Neural cell (in vitro differentiated cells): ENCODE measurements around the gene PPP4R3B. TPM values are rescaled to one million over a fixed set of nuclear protein-coding genes. Genes with fewer than 3 reads are reported as not detected.

ENCODE experiments used
- H2AFZ ChIP-seq: fragments of 200-600, 300-800 bp; sonication (generic), shearing (Covaris generic); 2 replicates; pipeline ENCODE4 v1.6.0; 2014; ENCODE audit warnings: low read depth, mild to moderate bottlenecking, antibody characterized with exemption, low read length, moderate library complexity
- H3F3A ChIP-seq: fragments of 200-600 bp; shearing (Covaris generic); 2 replicates; pipeline ENCODE4 v1.6.1; 2016; ENCODE audit warnings: mild to moderate bottlenecking, moderate library complexity, mixed read lengths, antibody characterized with exemption, low read length; ENCODE audit not compliant: insufficient read depth, poor library complexity, severe bottlenecking
- H3K27ac ChIP-seq: fragments of 200-600, 300-800 bp; sonication (generic), shearing (Covaris generic); 2 replicates; pipeline ENCODE4 v1.5.1; 2014; ENCODE audit warnings: mild to moderate bottlenecking, low read length, moderate library complexity
- H3K27me3 ChIP-seq: fragments of 300-800, 200-600 bp; sonication (generic), shearing (Covaris generic); 2 replicates; pipeline ENCODE4 v1.6.0; 2014; ENCODE audit warnings: mild to moderate bottlenecking, low read depth, low read length, moderate library complexity; ENCODE audit not compliant: insufficient read depth
- H3K36me3 ChIP-seq: fragments of 300-800, 200-600 bp; sonication (generic), shearing (Covaris generic); 2 replicates; pipeline ENCODE4 v1.5.1; 2014; ENCODE audit warnings: mild to moderate bottlenecking, antibody characterized with exemption, low read length, moderate library complexity; ENCODE audit not compliant: insufficient read depth
- H3K4me2 ChIP-seq: fragments of 300-800, 200-600 bp; sonication (generic), shearing (Covaris generic); 2 replicates; pipeline ENCODE4 v1.6.0; 2014; ENCODE audit warnings: mild to moderate bottlenecking, low read length
- H3K4me3 ChIP-seq: fragments of 300-800, 200-600 bp; sonication (generic), shearing (Covaris generic); 2 replicates; pipeline ENCODE4 v1.5.1; 2014; ENCODE audit warnings: mild to moderate bottlenecking, low read length, moderate library complexity
- H3K79me2 ChIP-seq: fragments of 200-600 bp; shearing (Covaris generic); replicated peaks from 2 replicates; pipeline ENCODE4 v1.6.0; 2014; ENCODE audit warnings: mild to moderate bottlenecking, low read length, moderate library complexity; ENCODE audit not compliant: insufficient read depth
- H3K9ac ChIP-seq: fragments of 300-800, 200-600 bp; sonication (generic), shearing (Covaris generic); 2 replicates; pipeline ENCODE4 v1.6.1; 2016; ENCODE audit warnings: mild to moderate bottlenecking, low read length, mixed read lengths
- H3K9me2 ChIP-seq: fragments of 200-600 bp; shearing (Covaris generic); 2 replicates; pipeline ENCODE4 v1.6.1; 2016; ENCODE audit warnings: mild to moderate bottlenecking, low read length, mixed read lengths; ENCODE audit not compliant: insufficient read depth
- H3K9me3 ChIP-seq: fragments of 200-600, 300-800 bp; sonication (generic), shearing (Covaris generic); 2 replicates; pipeline ENCODE4 v1.6.1; 2016; ENCODE audit warnings: mild to moderate bottlenecking, mixed run types, low read length, moderate library complexity, mixed read lengths
- H4K20me1 ChIP-seq: fragments of 200-600 bp; shearing (Covaris generic); 2 replicates; pipeline ENCODE4 v1.6.1; 2016; ENCODE audit warnings: mild to moderate bottlenecking, mixed run types; ENCODE audit not compliant: insufficient read depth
- CTCF ChIP-seq: fragments of 450-650 bp; IDR thresholded peaks from 2 replicates; pipeline ENCODE4 v1.5.1; 2014; ENCODE audit warnings: antibody characterized with exemption, mild to moderate bottlenecking, moderate library complexity; ENCODE audit not compliant: poor library complexity, severe bottlenecking
- EP300 ChIP-seq: fragments of 450-650 bp; conservative IDR thresholded peaks from 2 replicates; pipeline ENCODE4 v1.6.1; 2014; ENCODE audit warnings: antibody characterized with exemption, mild to moderate bottlenecking, moderate library complexity; ENCODE audit not compliant: poor library complexity, severe bottlenecking
- EZH2 ChIP-seq: fragments of 200-600, 300-800 bp; shearing (Covaris generic), sonication (generic); IDR thresholded peaks from 2 replicates; pipeline ENCODE4 v1.6.1; 2014; ENCODE audit warnings: antibody characterized with exemption, low read length, borderline replicate concordance, mild to moderate bottlenecking; ENCODE audit not compliant: insufficient read depth, poor library complexity, severe bottlenecking
- MXI1 ChIP-seq: fragments of 450-650 bp; conservative IDR thresholded peaks from 2 replicates; pipeline ENCODE4 v1.6.1; 2014; ENCODE audit warnings: antibody characterized with exemption, mild to moderate bottlenecking; ENCODE audit not compliant: poor library complexity, severe bottlenecking
- POLR2AphosphoS5 ChIP-seq: IDR thresholded peaks from 2 replicates; pipeline ENCODE4 v1.6.1; 2012
- RAD21 ChIP-seq: fragments of 450-650 bp; conservative IDR thresholded peaks from 2 replicates; pipeline ENCODE4 v1.6.1; 2014; ENCODE audit warnings: antibody characterized with exemption, mild to moderate bottlenecking, moderate library complexity
- SMC3 ChIP-seq: fragments of 450-650 bp; conservative IDR thresholded peaks from 2 replicates; pipeline ENCODE4 v1.6.1; 2014; ENCODE audit warnings: antibody characterized with exemption, mild to moderate bottlenecking, moderate library complexity; ENCODE audit not compliant: poor library complexity
- TAF1 ChIP-seq: IDR thresholded peaks from 2 replicates; pipeline ENCODE4 v1.6.1; 2012; ENCODE audit warnings: low read depth
- polyA plus RNA-seq: library from polyadenylated mRNA; depleted of rRNA; stranded (reverse); fragments of >200 nt; gene quantifications from 2 replicates; pipeline ENCODE4 v1.2.3, GENCODE V29; 2014
- TF ChIP-seq, protein P1 (sequence below): IDR thresholded peaks from 2 replicates; pipeline ENCODE4 v1.6.1; 2012; ENCODE audit warnings: borderline replicate concordance

PPP4R3B gene
- polyA plus RNA-seq, 1 donor from 2014 or later, result 58.4 TPM

DNA sequence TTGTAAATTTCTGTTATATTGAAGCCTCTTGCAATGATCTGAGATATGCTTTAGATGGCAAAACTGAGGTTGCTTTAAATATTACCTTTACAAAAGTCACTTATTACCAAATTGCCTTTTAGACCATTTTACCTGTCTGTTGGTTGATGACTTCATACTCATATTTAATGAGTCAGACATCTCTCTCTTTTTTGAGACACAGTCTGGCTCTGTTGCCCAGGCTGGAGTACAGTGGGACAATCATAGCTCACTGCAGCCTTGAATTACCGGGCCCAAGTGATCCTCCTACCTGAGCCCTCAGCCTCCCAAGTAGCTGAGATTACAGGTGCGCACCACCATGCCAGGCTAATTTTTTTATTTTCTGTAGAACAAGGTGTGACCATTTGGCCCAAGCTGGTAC, 11.5 kb upstream of the PPP4R3B start:
- no peaks in the 10 kb centered on the region for H3K79me2 ChIP-seq
- no peaks in the 10 kb centered on the region for H3K36me3 ChIP-seq
- no peaks in the 10 kb centered on the region for H3K9me3 ChIP-seq
- H3K27ac ChIP-seq, result no peak overlapping the region
- no peak overlapping the region for H2AFZ ChIP-seq
- no peak overlapping the region for H3K4me2 ChIP-seq
- H3K9me2 ChIP-seq, result no peaks in the 10 kb centered on the region
- H4K20me1 ChIP-seq, result no peaks in the 10 kb centered on the region
- no peaks in the 10 kb centered on the region for H3K27me3 ChIP-seq
- H3K9ac ChIP-seq, result no peak overlapping the region
- no peaks in the 10 kb centered on the region for H3F3A ChIP-seq
- no peak overlapping the region for H3K4me3 ChIP-seq
- TF ChIP-seq CTCF (no peak), EP300 (no peak)

DNA sequence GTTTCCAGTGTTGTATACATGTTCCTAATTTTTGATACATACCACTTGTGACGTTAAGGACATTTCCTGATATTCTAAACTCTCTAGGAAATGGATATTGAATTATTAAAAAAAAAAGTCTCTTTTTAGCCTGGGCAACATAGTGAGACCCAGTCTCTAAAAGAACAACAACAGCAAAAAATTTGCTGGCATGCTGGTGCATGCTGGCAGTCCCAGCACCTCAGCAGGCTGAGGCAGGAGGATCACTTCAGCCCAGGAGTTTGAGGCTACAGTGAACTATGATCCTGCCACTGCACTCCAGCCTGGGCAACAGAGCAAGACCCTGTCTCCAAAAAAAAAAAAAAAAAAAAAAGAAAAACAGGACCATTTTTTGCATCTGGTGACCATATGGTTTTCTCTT, 10.5 kb upstream of the PPP4R3B start:
- Histone ChIP-seq H3K79me2 (no peaks in the 10 kb centered on the region), H3K27ac (no peak overlapping the region), H3K9me2 (no peaks in the 10 kb centered on the region), H3K36me3 (no peaks in the 10 kb centered on the region), H4K20me1 (no peaks in the 10 kb centered on the region), H3K9me3 (no peaks in the 10 kb centered on the region), H3K4me2 (no peak overlapping the region), H3K4me3 (no peak overlapping the region), H2AFZ (no peak overlapping the region), H3K9ac (no peak overlapping the region), H3K27me3 (no peaks in the 10 kb centered on the region), H3F3A (no peaks in the 10 kb centered on the region)
- TF ChIP-seq SMC3, result no peak
- no peak for TF ChIP-seq TAF1
- TF ChIP-seq POLR2AphosphoS5, result no peak
- TF ChIP-seq RAD21, result no peak
- TF ChIP-seq EP300, result no peak
- TF ChIP-seq MXI1, result no peak
- TF ChIP-seq CTCF, result no peak
- TF ChIP-seq, protein P1, sequence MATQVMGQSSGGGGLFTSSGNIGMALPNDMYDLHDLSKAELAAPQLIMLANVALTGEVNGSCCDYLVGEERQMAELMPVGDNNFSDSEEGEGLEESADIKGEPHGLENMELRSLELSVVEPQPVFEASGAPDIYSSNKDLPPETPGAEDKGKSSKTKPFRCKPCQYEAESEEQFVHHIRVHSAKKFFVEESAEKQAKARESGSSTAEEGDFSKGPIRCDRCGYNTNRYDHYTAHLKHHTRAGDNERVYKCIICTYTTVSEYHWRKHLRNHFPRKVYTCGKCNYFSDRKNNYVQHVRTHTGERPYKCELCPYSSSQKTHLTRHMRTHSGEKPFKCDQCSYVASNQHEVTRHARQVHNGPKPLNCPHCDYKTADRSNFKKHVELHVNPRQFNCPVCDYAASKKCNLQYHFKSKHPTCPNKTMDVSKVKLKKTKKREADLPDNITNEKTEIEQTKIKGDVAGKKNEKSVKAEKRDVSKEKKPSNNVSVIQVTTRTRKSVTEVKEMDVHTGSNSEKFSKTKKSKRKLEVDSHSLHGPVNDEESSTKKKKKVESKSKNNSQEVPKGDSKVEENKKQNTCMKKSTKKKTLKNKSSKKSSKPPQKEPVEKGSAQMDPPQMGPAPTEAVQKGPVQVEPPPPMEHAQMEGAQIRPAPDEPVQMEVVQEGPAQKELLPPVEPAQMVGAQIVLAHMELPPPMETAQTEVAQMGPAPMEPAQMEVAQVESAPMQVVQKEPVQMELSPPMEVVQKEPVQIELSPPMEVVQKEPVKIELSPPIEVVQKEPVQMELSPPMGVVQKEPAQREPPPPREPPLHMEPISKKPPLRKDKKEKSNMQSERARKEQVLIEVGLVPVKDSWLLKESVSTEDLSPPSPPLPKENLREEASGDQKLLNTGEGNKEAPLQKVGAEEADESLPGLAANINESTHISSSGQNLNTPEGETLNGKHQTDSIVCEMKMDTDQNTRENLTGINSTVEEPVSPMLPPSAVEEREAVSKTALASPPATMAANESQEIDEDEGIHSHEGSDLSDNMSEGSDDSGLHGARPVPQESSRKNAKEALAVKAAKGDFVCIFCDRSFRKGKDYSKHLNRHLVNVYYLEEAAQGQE, result no peak
- TF ChIP-seq EZH2, result no peak
